SIG-M5 (cell line): Measurements from ENCODE around the gene NINJ1.
"Not testable (repeated sequence)": the region's sequence is repeated elsewhere in the genome, so short reads cannot be mapped to it uniquely, and the experiment has no call there.

Source experiments
- DNase-seq: peaks from one replicate; lab custom pipeline; 2025; lab: John Stamatoyannopoulos, UW

NINJ1 gene

GRCh38 chr9:93159601-93160471 lies 25.8 kb upstream of the NINJ1 start:
- DNase-seq, result no peak

DNA sequence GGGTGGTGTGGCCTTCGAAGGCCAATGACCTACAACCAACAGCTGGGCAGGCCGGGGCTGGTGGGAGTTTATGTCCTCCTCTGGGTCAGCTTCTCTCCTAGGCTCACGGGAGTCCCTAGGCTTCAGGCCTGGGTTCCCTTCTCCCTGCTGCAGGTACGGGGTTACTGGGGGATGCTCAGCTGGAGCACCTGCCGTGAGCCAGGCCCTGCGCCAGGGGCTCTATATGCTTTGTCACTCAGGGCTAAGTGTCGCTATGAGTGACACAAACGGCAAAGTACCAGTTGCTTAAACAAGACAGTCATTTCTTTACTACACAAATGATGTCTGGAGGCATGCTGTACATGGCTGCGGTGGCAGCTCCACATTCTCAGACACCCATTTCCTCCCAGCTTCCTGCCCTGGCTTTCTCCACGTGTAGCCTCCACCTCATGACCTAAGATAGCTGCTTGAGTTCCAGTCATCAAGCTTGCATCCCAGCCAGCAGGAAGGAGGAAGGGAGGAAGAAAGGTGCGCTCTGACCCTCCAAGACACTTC lies 22.5 kb upstream of the NINJ1 start:
- no peak for DNase-seq

- no peak for DNase-seq
These were observed 21.8 kb upstream of the NINJ1 start for GRCh38 chr9:93155716-93156474.

GRCh38 chr9:93154293-93154903 lies 20.3 kb upstream of the NINJ1 start:
- DNase-seq, result no peak

DNA sequence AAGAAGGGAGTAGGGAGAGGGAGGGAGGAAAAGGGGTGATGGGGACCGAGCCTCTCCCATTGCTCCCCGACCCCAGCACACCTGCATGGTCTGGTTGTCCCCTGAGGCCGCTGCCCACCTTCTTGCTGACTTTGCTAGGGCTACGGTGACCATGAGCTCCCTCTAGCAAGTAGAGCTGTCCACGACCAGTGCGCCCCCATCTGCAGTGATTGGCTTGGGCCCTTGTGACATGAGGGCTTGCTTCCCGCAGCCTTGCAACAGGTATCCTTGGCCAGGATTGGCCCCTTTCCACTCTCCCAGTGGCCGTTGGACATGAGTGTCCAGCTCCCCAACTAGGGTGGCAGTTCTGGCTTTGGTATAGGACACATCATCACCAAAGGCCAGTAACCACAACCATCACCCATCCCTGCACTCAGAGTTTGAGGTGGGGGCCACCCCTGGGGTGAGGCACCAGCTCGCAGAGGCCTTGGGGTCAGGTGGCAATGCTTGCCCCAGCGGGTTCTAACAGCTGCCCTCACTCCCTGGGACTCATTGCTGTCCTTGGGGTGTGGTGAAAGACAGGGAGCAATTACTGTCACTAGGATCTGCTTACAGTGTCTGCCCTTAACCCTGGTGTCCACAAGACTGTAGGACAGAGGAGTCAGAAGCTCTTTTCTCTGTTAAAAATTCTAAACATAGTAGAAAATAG lies 17.2 kb upstream of the NINJ1 start:
- no peak for DNase-seq

DNA sequence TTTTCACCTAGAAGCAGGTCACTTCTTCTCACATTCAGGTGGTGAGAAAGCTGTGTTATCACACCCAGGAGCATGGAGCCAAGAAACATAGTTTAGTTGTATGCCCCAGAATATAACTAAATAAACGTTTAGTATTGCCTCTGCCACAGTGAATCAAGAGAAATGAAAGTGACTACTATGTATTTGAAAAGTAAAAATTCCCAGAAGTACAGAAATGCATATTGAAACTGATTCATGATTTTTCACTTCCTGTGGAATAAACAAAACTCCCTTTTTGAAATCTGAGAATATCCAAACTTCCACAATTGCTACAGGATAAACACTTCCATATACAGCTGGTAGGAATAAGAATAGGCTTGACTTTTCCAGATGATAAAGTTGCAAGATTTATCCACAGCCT lies 15.3 kb upstream of the NINJ1 start:
- no peak for DNase-seq

DNA sequence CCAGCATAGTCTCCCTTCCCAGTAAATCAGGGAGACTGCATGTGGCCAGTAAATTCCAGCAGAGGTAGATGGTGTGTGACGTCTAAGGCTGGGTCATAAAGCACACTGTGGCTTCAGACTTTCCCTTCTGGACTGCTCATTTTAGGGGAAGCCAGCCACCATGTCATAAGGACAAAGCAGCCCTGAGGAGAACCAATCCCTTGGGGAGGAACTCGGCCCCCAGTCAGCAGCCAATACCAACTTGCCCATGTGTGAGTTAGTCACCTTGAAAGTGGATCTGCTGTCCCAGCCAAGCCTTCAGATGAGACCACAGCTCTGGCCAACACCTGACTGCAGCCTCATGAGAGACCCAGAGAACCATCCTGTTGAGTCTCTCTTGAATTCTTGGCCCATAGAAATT lies 14.7 kb upstream of the NINJ1 start:
- DNase-seq, result no peak

- no peak for DNase-seq
These were observed 13.6 kb upstream of the NINJ1 start for GRCh38 chr9:93147632-93148031.

DNA sequence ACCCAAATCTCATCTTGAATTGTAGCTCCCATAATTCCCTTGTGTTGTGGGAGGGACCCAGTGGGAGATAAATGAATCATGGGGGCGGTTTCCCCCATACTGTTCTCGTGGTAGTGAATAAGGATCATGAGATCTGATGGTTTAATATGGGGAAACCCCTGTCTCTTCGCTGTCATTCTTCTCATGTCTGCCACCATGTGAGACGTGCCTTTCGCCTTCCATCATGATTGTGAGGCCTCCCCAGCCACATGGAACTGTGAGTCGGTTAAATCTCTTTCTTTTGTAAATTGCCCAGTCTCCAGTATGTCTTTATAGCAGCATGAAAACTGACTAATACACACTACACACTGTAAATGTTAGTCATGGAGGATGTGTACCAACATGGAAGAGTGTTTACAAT lies 12.6 kb upstream of the NINJ1 start:
- DNase-seq, result not testable (repeated sequence)

- no peak for DNase-seq
These were observed 9.9 kb upstream of the NINJ1 start for GRCh38 chr9:93143830-93144530.

- DNase-seq, result no peak
These were observed 7.9 kb upstream of the NINJ1 start for GRCh38 chr9:93141771-93142483.

DNA sequence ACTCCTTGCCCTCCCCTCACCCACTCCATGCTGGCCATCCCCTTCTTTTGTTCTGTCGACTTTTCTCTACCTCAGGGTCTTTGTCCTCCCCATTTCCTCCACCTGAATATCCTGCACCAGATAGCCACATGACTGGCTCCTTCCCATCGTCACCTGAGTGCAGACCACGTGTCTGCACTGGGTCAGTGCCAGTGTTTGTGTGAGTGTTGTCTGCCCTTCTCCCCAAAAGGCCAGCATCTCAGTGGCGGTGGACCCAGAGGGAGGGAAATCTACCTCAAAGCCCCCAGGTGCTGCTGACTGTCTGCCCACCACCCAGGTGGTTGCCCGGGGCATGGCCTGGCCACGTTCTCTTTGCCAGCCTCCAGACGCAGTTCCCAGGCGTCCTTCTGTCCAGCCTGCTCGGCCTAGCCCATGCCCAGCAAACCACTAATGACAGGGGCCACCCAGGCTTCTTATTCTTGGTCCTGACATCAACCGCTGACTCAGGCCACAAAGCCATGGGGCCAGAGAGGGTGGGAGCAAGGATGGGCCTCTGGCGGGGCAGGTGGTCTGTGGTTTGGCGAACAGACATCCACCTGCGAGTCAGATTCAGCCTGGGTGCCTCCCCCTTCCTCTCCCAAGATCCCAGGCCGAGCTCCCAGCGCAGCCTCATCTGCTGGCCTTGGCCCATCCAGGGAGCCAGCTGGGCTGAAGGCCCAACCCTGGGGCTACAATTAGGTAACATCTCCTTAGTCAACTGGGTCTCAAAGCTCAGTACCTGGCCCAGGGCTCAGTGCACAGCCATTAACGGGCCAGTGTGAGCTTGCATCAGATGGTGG lies 5.5 kb upstream of the NINJ1 start:
- no peak for DNase-seq

GRCh38 chr9:93138171-93138764 lies 4.2 kb upstream of the NINJ1 start:
- no peak for DNase-seq

- DNase-seq, result no peak
These were observed 3.3 kb upstream of the NINJ1 start for GRCh38 chr9:93137362-93137761.

GRCh38 chr9:93136011-93136440 lies 2.0 kb upstream of the NINJ1 start:
- DNase-seq, result no peak

DNA sequence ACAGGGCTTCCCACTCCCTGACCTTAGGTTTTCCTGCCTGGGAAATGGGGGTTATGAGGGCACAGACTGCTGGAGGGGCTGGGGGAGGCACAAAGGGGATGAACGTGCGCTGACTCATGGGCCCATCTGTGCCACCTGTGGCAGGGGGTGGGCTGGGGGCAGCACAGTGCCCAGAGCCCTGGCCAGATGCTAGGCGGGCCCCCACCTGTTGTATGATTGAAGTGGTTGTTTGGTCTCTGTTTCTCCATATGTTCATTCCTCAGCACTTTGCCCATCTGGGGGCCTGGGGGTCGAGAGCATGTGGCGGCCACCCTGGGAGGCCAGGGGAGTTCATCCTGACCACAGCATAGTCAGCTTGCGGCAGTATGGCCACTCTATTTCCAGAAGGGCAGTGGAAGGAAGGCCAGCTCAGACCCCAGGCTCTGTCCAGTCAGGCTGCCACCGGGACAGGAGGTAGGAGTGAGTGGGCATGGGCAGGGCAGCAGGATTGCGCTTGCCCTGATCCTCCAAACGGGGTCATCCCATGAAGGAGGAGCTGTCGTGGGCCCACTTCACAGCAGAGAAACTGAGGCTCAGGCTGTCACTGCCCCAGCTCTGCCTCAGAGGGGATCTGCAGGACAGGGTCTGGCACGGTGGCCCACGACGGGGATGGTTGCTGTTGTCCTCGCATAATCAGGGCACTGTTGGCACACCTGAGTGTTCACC lies 841 bp upstream of the NINJ1 start:
- DNase-seq, result no peak

GRCh38 chr9:93133681-93134014 lies 403 bp downstream of the NINJ1 start:
- no peak for DNase-seq

DNA sequence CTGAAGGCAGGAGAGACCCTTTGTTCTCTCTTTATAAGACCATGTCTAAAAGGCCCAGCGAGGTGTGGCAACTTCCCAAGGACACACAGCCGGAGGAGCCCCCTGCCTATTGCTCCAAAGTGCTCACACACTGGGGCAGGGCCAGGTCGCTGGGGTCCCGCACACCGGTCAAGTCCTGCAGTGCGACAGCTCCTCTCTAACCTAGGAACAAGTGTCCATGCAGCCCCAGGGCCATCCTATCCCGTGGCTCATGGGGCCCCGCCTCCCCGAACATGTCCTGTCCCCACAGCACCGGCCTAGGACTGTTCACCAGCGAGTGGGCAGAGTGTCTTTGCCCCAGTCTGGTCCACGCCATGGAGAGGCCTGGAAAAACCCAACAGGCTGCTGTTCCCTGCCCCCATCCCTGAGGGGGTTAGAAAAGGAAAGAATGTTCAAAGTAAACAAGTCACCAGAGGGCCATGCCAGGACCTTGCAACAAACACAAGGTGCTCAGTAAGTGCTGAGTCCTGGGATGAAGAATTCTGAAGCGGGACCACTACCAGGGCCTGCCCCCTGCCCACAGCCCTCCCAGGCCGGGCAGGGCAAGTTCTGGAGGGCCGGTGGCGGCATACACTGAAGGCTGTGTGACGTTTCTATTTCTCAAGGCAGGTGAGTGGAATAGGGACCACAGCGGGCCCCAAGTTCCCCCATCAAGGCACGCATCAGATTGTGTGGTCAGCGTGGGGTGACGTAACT lies 938 bp downstream of the NINJ1 start:
- no peak for DNase-seq
